Measurements from ENCODE around the gene ARHGEF26.

The ARHGEF26 gene

GRCh38 chr3:154214306-154214705 is 93.1 kb downstream of the ARHGEF26 start:
- no peak for DNase-seq

GRCh38 chr3:154217671-154218070 is 96.5 kb downstream of the ARHGEF26 start:
- DNase-seq: no peak

GRCh38 chr3:154218728-154219127 is 97.5 kb downstream of the ARHGEF26 start:
- no peak for DNase-seq

- DNase-seq: no peak
Observed at GRCh38 chr3:154220462-154220861, 99.3 kb downstream of the ARHGEF26 start.

GRCh38 chr3:154223519-154223918 is 102.3 kb downstream of the ARHGEF26 start:
- DNase-seq: no peak

GRCh38 chr3:154224366-154224765 is 103.2 kb downstream of the ARHGEF26 start:
- no peak for DNase-seq

DNA sequence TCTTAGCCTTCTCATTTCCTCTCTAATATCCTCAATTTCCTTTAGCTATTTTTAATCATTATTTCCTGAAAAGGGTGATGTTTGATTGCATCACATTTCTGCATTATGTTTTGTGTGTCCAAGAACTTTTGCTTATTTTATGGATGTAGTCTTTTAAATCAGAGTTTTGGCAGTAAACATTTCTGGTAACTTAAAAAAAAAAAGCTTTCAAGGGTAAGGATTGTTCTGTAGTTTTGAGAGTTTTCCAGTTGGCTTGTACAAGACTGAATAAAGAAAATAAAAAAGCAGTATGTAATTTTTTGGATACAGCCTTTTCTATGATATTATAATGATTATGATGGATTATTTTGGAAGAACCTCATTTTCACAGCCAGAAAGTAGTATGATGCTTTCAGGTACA is 103.7 kb downstream of the ARHGEF26 start:
- no peak for DNase-seq

DNA sequence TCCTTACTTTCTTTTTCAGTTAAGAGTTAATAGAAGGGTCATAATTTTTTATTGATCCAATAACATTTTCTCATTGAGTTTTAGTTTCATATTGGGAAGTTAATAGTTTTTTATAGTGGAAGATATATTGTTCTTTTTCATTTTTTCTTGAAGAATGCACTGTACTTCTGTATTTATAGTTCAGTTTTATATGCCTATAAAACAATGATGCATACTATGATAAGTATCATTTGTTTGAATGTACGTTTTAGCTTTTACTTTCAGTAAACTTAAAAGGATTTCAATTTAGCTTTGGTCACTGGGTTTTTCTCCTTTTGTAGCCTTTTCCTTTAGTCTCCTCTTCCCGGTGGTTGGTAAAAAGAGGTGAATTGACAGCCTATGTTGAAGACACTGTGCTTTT is 104.3 kb downstream of the ARHGEF26 start:
- DNase-seq: no peak

DNA sequence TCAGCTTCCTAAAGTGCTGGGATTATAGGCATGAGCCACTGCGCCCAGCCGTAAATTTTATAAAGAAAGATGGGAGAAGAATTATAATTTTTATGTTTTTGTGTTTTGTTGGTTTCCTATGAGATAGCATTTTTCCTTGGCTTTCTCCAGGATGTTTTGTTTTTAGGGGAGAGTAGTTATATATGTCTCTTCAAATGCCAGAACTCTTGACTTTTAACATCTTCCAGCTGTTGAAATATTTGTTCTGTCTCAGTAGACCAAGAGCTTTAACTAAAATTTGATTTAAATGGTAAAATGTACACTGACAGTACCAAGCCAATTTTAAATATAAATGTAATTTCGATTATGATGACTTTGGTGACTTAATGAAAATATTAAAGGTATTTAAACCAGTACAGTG is 106.3 kb downstream of the ARHGEF26 start:
- DNase-seq: no peak

GRCh38 chr3:154228561-154229216 is 107.5 kb downstream of the ARHGEF26 start:
- no peak for DNase-seq

DNA sequence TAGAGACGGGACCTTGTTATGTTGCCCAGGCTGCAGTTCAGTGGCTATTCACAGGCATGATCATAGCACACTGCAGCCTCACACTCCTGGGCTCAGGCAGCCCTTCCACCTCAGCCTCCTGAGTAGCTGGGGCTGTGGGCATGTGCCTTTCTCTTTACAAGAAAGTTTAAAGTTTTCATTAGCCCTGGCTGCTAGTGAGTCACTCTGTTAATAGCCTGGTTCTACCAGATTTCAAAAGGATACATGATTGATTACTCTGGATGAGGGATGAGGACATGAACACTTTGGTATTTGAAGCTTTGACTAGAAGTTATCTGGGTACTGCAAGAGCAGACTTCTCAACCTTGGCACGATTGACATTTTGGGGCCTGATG is 108.0 kb downstream of the ARHGEF26 start:
- DNase-seq: no peak

DNA sequence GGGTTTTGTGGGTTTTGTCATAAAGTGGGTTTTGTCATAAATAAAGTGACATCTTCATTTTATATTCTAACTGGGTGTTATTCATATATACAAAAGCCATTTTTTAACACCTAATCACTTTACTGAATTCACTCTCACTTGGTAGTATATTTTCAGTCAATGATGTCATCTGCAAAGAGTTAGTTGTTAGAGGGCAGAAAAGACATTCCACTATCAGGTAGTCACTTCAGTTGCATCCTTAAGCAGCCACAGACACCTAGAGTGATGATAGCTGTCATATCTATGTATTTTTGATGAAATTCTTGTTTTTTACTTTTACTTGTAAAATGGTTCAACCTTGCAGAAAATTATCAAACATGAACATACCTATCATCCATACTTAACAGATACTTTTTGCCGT is 114.1 kb downstream of the ARHGEF26 start:
- DNase-seq: no peak

GRCh38 chr3:154236331-154236730 is 115.1 kb downstream of the ARHGEF26 start:
- DNase-seq: no peak

- no peak for DNase-seq
Observed at GRCh38 chr3:154240235-154240634, 119.0 kb downstream of the ARHGEF26 start.

DNA sequence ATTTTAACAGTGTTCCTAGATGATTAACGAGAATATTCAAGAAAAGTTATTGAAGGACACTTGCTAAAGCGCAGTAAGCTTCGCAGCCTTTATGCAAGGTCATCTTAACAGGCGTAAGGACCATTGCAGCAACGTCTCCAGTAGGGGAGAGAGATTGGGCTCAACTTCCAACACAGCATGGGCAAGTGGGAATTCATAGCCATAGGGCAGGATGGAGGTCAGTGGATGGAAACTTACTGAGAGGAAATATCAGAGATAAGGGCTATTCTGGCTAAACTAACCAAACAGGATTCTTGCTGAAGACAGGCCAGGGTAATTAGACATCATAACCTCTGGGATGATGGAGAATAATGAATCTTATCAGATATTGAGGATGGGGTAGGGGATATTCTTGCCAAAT is 120.3 kb downstream of the ARHGEF26 start:
- DNase-seq: no peak

GRCh38 chr3:154242766-154243165 is 121.6 kb downstream of the ARHGEF26 start:
- no peak for DNase-seq

DNA sequence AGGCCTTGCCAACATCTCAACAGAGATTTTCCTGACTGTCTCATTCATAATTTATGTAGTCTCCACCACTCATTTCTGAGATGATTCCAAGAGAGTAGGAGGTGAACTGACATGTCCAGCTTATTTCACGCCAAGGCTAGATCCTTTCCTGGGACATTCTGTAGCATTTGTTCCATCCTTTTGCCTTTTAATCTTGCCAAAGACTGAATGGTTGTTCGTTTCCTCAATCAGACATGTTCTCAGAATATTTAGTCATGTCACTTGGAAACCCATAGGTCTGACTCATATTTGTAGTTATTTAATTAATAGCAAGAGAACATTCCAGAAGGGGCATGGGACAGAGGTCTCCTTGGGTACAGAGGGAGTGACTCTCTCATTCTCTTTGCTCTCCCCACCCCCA is 122.2 kb downstream of the ARHGEF26 start:
- DNase-seq: no peak

DNA sequence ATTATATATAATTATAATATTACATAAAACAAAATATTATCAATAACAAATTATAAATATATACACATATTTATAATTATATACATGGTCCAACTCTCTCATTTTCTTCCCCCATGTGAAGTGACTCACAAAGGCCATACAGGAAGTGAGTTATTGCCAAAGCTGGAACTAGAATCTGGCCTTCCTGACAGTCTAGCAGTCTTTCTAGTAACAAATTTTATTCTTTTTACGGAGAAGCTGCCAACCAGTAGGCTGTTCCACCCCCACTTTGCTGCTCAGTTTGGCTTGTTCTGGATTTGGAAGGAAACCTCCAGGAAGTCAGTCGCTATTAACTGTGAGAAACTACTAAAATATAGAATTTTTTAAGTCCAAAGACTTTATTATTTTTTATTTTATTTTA is 123.5 kb downstream of the ARHGEF26 start:
- no peak for DNase-seq

DNA sequence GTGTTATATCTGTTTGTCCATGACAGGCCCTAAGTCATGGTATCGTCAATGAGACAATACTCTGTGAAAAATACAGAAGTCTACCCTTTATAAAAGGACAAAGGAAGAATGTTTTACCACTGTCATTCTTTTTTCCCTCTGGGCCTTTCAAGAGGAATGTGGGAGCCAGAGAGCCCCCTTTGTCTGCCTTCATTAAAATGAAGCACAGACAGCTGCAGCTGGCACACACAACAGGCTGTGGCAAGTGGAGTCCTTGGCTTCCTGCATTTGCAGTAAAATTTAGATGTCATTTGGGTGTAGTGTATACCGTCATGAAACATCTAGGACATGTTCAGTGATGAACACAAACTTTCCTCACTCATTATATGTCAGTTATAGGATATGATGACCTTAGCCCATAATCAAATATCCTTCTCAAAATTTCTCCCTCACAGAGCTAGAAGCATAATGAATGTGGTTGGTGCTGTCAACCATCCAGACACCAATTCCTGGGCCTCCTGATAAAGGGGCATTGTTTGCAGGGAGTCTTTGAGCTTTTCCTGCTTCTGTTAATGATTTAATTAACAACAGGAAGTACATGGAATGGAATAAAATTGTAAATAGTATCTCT is 126.7 kb downstream of the ARHGEF26 start:
- no peak for DNase-seq

DNA sequence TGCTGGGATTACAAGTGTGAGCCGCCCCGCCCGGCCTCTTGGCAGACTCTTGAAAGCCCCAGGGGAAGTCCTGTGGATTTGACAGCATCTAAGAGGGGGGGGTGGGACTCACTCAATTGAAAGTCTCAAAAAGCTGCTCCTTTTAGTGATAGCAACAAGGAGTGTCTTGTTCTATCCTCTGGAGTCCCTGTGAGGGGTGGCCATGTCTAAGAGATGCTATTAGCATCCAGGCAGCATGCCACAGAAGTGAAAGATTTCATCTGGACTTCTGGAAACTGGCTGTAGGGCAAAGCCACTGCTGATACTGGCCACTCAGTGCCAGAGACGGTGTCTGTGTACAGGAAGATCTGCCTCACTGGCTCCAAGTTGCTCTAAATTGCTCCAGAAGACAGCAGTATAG is 129.1 kb downstream of the ARHGEF26 start:
- no peak for DNase-seq

DNA sequence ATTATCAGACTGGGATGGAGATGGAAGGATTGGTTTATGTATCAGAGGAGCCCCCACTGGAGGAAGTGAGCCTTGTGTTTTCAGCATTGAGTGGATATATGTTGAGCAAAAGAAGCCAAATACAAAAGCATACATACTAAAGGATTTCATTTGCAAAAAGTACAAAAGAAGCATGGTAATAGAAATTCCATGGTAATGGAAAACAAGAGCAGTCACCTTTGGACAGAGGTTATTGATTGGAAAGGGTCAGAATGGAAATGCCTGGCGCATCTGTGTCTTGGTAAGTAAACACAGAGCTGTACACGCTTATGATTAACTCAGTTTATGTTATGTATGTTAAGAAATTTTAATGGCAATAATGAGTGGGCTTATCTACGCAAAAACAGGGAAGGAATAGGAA is 130.4 kb downstream of the ARHGEF26 start:
- no peak for DNase-seq

GRCh38 chr3:154252759-154253638 is 131.8 kb downstream of the ARHGEF26 start:
- DNase-seq: peak; percentile 32

DNA sequence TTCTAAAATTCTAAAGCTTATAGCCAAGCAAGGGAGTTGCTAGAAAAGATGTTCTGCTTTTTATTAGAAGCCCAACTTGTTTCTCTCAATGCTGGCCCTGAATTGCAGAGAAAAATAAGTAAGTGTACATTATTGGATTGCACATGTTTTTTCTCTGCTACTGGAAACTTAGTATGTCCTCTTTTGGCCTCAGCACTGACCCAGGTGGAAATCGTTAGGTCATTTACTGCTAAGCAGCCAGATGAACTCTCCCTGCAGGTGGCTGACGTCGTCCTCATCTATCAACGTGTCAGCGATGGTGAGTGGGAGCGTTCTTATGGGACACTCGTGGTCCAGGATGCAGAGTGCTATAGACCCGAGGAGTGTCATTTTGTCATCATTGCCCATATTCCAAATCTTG is 133.3 kb downstream of the ARHGEF26 start:
- DNase-seq: no peak

DNA sequence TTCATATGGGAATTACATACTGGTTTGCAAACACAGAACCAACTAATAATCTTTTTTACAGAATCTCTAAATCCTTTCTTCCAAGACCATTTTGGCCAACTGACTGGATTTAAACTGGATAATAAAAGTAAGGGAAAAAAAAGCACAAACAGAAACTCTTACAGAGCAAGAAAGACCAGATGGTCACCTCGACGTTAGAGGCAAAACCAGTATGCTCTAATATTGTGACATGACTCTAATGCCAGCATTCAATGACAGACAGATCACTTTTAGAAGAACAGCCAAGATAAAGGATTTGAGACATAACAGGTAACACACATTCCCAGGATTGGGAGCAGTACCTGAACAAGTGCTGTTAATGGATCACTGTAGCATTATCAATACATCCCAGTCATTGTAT is 152.2 kb downstream of the ARHGEF26 start:
- DNase-seq: no peak
